ENCODE results near the gene SH2D6.
"Not testable (repeated sequence)": the region's sequence is repeated elsewhere in the genome, so short reads cannot be mapped to it uniquely, and the experiment has no call there.

SH2D6 gene

GRCh38 chr2:85439025-85439472, 20.5 kb downstream of the SH2D6 start:
- no peak for DNase-seq (ENCODE audit: low spot score)
- FAIRE-seq = no peak

GRCh38 chr2:85439569-85439968, 21.1 kb downstream of the SH2D6 start:
- DNase-seq (ENCODE audit: low spot score); FAIRE-seq: not testable (repeated sequence)

GRCh38 chr2:85439986-85440385, 21.5 kb downstream of the SH2D6 start:
- FAIRE-seq (no peak), DNase-seq (ENCODE audit: low spot score) (no peak)

- DNase-seq (ENCODE audit: low spot score) = no peak
- FAIRE-seq = no peak
Observed at GRCh38 chr2:85440729-85441128, 22.2 kb downstream of the SH2D6 start.

GRCh38 chr2:85441864-85442263, 23.4 kb downstream of the SH2D6 start:
- FAIRE-seq (no peak), DNase-seq (ENCODE audit: low spot score) (no peak)

- FAIRE-seq = no peak
- DNase-seq (ENCODE audit: low spot score) = no peak
Observed at GRCh38 chr2:85444629-85445172, 26.2 kb downstream of the SH2D6 start.

GRCh38 chr2:85445316-85446295, 27.1 kb downstream of the SH2D6 start:
- DNase-seq (ENCODE audit: low spot score) = peak; percentile 55
- no peak for FAIRE-seq

GRCh38 chr2:85446296-85447221, 28.0 kb downstream of the SH2D6 start:
- DNase-seq (ENCODE audit: low spot score) (no peak), FAIRE-seq (no peak)

- FAIRE-seq = no peak
Observed at GRCh38 chr2:85447222-85447585, 28.7 kb downstream of the SH2D6 start.

GRCh38 chr2:85448461-85449213, 30.1 kb downstream of the SH2D6 start:
- FAIRE-seq (no peak), DNase-seq (ENCODE audit: low spot score) (no peak)

More at GRCh38 chr2:85447222-85447585, 28.7 kb downstream of the SH2D6 start:
- no peak for DNase-seq (ENCODE audit: low spot score)

GRCh38 chr2:85449214-85449588, 30.7 kb downstream of the SH2D6 start:
- FAIRE-seq (no peak), DNase-seq (ENCODE audit: low spot score) (no peak)

GRCh38 chr2:85452237-85452636, 33.7 kb downstream of the SH2D6 start:
- DNase-seq (ENCODE audit: low spot score) (no peak), FAIRE-seq (no peak)

GRCh38 chr2:85453571-85453970, 35.1 kb downstream of the SH2D6 start:
- no peak for FAIRE-seq
- DNase-seq (ENCODE audit: low spot score) = no peak

GRCh38 chr2:85455552-85456090, 37.1 kb downstream of the SH2D6 start:
- FAIRE-seq = no peak

GRCh38 chr2:85457043-85457442, 38.5 kb downstream of the SH2D6 start:
- FAIRE-seq (no peak), DNase-seq (ENCODE audit: low spot score) (no peak)

More at GRCh38 chr2:85455552-85456090, 37.1 kb downstream of the SH2D6 start:
- DNase-seq (ENCODE audit: low spot score) = no peak

- peak; percentile 42 for DNase-seq (ENCODE audit: low spot score)
- FAIRE-seq = no peak
Observed at GRCh38 chr2:85457877-85458316, 39.4 kb downstream of the SH2D6 start.

GRCh38 chr2:85458601-85459563, 40.4 kb downstream of the SH2D6 start:
- FAIRE-seq = no peak
- no peak for DNase-seq (ENCODE audit: low spot score)

GRCh38 chr2:85459771-85460170, 41.3 kb downstream of the SH2D6 start:
- FAIRE-seq = no peak

GRCh38 chr2:85462322-85462721, 43.8 kb downstream of the SH2D6 start:
- DNase-seq (ENCODE audit: low spot score) = no peak
- no peak for FAIRE-seq

More at GRCh38 chr2:85459771-85460170, 41.3 kb downstream of the SH2D6 start:
- DNase-seq (ENCODE audit: low spot score) = no peak
